GM19099 (cell line): ENCODE results near the gene ZC3H6.

ENCODE experiments used
- POLR2A ChIP-seq: IDR thresholded peaks from 3 replicates; pipeline ENCODE4 v1.6.1; 2011; ENCODE audit warnings: low read depth; ENCODE audit not compliant: insufficient read length; ENCODE audit errors: extremely low read depth

ZC3H6 gene

DNA sequence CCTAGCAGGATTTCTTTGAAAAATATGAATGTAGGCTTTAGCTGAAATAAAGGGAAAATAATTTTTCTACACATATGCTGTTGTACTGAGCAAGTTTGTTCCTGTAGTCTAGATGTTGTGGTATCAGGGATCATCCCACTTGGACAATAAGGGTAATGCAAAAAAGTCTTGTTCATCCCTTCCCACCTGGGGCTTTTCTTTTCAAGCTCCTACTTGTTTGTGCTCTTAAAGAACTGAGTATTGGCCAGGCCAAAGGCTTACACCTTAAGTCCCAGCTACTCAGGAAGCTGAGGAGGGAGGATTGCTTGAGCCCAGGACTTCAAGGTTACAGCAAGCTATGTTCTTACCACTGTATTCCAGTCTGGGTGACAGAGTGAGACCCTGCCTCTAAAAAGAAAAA is 35.5 kb downstream of the ZC3H6 start:
- TF ChIP-seq POLR2A = no peak

DNA sequence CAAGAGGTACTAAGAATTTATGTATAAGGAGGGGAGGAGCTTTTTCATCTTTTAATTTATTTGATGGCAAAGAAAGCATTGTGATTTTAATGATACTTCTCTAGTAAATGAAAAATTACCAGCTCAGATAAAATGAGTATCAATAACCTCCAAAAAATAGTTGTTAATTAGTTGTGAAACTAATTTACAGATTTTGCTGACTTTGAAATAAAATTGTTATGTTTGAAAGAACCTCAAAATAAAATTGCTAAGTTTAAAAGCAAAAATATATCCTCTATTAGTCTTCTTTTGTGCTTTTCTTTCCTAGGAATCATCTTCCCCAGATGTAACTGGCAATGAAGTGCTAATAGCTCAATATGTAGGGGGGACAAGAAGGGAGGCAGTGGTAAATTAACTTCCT is 36.5 kb downstream of the ZC3H6 start:
- TF ChIP-seq POLR2A = no peak

DNA sequence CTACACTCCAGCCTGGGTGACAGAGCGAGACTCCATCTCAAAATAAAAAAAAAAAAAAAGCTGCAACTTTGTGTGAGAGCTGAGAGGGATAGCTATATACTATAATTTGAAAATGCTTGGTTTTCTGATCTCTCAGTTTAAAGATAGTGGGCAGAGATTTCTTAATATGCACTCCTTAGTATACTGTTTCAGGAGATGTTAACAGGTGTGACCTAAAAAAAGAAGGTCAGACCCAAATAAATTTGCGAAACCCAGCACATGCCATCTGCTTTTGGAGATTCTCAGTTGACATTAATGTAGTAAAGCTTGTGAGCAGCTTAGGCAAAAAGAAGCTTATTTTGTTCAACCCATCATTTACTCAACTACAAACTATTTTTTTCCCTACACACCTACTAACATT is 37.4 kb downstream of the ZC3H6 start:
- TF ChIP-seq POLR2A = no peak

DNA sequence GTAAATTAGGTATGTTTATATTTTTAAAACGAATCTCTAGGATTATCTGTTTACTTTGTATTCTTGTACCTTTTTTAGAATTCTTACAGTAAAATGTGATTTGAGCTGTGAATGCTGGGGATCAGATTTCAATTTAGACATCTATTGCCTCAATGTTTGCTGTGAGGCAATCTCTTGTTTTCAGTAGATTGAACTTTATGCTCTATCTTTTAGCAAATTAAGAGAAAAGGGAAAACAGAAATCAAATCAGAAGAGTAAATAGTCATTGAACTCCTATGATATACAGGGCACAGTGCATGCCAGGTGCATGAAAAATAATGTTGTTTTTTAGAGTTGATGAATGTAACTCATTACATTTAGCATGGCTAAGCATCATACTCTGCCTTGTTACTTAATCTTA is 39.5 kb downstream of the ZC3H6 start:
- no peak for TF ChIP-seq POLR2A

DNA sequence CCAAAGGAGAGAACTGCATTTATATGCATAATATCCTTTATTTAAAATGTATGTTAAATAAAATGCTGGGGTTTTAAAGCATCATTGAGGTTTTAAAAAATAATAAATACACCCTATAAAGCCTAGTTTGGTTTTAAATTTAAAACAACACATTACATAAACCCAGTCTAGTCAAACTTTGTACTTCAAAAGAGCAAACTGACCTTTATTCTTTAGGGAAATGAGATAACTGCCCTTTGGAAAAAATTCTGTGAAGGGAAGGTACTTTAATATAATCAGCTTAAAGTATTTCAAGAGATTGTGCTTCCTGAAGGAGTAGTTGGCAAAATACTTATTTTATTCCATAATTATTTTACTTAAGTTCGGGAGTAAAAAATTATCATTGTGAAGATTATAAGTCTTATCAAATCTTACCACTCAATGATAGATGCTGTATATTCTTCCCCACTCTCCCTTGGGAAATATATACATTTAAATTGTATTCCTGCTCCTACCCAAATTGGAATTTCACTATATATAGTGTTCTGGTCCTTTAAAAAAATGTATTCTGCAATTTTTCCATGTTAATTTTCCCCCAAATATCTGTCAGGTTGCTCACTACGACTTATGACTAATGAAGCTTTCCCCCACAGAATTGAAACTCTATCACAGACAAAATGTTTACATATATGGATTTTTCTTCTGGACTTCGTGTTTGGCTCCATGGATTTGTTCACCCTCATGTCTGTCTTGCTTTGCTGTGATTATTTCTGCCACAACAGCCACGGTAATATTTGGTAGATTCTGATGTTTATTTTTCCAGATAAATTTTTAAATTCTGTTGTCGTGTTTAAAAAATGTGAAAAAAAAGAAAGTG is 42.1 kb downstream of the ZC3H6 start:
- no peak for TF ChIP-seq POLR2A

DNA sequence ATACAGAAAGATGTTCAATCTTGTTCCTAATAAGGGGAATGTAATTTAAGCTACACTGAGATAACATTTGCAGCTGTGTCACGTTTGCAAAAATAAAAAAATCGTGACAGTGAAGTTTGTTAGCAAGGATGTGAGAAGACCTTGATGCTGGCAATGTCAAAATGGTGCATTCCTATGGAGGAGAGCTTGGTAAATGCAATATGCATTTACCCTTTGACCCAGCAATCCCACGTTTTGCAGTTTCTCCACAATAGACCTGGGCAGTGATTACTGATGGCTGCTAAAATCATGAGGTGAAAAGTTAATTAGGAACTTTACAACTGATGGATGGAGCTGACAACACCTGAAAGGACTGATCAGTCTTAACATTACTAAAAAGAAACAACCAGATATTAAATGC is 43.1 kb downstream of the ZC3H6 start:
- no peak for TF ChIP-seq POLR2A

DNA sequence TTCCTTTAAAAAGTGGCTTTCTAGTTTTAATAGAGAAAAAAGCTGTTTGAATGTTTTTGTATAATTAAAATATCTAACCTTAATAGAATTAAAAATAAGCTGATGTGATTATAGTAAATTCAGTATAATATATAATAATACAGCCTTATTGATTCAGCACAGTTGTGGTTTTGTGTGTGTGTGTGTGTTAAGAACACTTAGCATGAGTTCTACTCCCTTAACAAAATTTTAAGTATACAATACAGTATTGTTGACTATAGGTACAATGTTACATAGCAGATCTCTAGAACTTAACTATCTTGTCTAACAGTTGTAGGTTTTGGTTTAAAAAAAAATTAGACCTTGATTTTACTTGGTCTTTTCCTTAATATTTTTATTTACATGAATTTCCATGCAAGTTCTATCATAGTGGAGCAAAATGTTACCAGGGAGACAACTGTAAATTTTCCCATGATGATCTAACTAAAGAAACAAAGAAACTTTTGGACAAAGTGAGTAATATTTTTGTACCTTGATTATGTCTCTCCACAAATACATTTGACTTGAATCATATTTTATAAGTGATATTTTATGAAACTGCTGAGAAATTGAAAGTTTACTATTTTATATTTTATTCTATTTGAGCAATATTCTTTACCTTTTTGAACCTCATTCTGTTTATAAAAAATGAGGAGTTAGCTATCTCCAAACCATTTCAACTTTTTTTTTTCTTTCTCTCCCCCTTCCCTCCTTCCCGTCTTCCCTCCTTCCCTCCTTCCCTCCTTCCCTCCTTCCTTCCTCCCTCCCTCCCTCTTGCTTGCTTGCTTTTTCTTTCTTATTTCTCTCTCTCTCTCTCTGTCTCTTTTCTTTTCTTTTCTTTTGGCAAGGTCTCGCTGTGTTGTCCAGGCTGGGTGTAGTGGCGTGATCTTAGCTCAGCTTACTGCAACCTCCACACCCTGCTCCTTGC is 46.3 kb downstream of the ZC3H6 start:
- TF ChIP-seq POLR2A = no peak

DNA sequence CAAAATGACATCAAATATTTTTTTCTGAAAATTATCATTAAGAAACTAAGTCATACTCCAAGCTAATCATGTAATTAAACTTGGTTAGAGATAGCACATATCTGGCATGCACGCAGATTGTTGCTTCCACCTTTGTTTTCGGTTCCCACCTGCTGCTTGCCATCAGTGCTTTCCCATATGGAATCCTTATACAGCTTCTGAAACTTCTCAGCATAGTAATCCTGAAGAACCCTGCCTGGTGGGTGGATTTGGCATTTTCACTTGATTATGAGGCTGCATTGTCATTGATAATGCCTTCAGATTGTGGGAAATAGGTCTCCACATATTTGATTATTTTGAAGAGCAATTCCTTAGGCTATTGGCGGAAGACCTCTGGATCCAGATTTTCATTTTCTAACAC is 47.5 kb downstream of the ZC3H6 start:
- TF ChIP-seq POLR2A = no peak

DNA sequence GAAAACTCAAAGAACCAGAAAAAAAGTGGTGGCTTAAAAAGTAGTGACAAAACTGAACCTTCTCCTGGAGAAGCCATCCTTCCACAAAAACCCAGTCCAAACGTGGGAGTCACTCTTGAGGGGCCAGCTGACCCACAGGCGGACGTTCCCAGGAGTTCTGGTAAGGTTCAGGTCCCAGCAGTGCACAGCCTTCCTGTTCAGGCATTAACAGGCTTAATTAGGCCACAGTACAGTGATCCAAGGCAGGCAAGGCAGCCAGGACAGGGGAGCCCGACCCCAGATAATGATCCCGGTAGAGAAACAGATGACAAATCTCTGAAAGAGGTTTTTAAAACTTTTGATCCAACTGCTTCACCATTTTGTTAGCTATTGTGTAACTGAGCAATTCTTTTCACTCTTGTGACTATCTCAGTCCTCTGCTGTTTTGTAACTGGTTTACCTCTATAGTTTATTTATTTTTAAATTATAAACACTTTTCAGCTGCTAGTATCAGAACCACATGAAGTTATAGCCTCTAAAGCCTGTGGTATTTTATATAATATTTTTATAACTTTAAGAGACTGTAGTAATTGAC is 56.8 kb downstream of the ZC3H6 start:
- TF ChIP-seq POLR2A = no peak

DNA sequence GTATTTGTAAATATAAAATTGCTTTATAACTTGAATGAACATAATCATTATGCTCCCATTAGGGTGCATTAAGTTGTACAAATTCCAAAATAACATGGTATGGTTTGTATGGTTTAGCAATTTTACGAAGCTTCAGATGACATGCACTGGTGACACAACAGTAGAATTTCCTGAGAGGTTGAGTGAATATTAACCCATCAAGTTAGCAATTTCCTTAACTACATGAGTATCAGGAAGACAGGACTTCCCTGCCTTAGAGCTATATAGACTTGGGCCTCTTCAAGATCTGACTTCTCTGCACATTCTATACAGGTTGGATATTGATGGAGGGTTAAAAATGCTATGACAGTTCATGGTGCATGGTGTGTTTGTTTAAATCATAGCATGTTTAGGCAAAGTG is 60.2 kb downstream of the ZC3H6 start:
- no peak for TF ChIP-seq POLR2A

DNA sequence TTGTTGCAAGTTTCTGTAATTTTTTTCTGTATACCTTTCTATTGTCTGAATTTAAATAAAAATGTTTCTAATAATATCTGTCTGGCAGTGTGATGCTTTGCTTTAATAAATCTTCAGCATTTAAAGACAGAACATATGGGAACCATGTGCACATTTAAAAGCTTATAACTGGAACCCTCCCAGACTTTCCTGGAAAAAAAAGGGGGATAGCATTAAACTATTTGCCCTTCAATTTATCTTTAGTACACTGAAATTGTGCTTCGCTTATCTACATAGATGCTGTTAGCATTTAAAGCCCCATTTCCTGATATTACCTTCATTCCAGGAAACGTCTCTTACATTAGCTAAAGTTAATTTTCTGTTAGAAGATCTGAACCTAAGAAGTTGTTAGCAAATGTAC is 64.6 kb downstream of the ZC3H6 start:
- no peak for TF ChIP-seq POLR2A

DNA sequence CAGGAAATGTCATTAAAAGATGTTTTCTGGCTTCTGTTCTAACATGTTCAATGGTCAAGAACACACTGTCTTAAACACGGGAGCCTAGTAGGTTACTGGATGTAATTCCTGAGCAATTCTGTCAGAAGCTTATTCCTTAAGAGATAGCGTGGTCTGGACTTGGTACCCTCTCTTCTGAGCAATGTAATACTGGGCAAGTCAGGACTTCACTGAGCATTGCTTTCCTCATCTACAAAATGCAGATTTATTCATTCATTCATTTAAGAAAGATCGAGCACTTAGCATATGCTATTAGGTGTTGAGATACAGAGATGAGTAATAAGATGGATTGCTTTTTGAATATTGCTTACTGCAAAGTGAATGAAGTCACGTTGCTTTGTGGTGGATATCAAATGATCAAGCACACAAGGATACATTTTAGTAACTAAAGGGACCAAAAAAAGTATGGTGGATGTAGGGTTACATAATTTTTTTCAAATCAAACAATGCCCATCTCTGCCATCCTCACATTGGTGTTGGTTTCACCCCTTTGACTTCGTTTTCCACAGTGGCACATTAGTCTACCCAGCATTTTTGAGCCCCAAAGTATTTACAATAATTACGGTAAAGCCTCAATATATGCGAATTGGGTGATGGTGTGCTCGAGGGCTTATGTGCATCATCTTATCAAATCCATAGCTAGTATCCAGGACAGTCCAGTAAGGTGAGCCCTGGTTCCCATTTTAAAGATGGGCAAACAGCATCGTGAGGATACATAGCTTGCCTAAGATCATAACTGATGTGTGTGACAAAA is 65.3 kb downstream of the ZC3H6 start:
- TF ChIP-seq POLR2A = no peak

DNA sequence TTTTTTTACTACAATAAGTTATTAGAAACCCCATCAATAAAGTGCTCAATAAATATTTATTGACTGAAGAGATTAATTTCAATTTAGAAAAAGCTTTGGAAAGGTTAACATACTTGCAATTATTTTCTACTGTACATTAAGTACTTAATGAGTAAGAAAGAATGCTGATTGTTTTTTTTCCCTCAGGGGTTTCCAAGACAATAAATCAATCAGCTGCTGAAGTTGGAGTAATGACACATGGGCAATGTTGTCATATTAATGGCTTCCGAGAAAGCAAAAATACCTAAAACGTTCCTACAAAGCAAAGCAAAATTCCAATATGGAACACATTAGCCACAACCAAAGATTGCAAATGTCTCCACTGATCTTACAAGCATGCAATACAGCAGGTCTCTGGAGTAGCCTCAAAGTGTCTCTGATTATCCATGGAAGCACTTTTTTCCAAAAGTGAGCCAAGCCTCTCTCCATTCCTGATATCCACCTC is 66.7 kb downstream of the ZC3H6 start:
- no peak for TF ChIP-seq POLR2A

DNA sequence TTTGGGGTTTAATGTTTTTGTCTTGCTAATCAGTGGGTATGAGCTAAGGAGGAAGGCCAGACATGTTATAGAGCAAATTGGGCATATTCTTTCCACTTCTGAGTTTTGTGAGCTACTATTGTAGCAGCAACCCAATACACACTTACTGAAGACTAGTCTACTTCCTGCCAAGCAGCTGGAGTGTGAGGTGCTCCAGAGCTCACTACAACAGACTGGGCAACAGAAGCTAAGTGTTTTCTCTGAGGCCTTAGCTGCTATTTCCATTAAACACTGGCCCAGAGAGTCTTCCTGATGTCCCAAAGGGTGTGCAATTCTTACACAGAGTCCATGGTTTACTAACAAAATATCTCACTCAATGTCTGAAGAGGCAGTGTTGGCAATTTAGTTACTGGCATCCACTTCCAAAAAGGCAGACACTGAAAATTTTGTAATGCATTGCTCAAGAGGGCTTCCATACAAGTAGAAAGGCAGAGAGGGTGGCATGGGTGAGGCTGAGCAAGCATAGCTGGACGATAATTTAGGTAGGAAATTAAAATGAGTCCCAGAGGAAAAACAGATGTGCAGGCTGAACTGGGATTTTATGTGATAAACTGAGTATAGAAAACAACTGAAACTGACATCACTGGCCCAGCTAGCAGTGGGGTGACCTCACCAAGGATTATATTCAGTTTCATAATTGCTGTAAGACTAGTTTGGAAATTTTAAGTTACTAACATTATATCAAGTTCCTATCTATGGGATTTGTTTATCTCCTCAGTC is 68.6 kb downstream of the ZC3H6 start:
- TF ChIP-seq POLR2A = no peak
